Muscle of leg (tissue), 11 donors: Measurements from ENCODE around the gene WDR45. TPM values are rescaled to one million over a fixed set of nuclear protein-coding genes. Genes with fewer than 3 reads are reported as not detected.

ENCODE experiments used
- DNase-seq: peaks from one replicate; pipeline ENCODE4 v3.0.0; 2013
- H3K27ac ChIP-seq: one replicate; pipeline ENCODE4 v1.5.1; 2013; ENCODE audit warnings: mild to moderate bottlenecking, low read length, control low read depth
- H3K27me3 ChIP-seq: one replicate; pipeline ENCODE4 v1.6.1; 2013; ENCODE audit warnings: low read length; ENCODE audit not compliant: control insufficient read depth, insufficient read depth
- H3K36me3 ChIP-seq: one replicate; pipeline ENCODE4 v1.6.1; 2013; ENCODE audit warnings: low read length; ENCODE audit not compliant: control insufficient read depth, insufficient read depth
- H3K4me1 ChIP-seq: one replicate; pipeline ENCODE4 v1.6.1; 2013; ENCODE audit warnings: low read length; ENCODE audit not compliant: control insufficient read depth, insufficient read depth
- H3K4me3 ChIP-seq: one replicate; pipeline ENCODE4 v1.5.1; 2013; ENCODE audit warnings: low read length, control low read depth
- H3K9me3 ChIP-seq: replicated peaks from 2 replicates; pipeline ENCODE4 v1.6.1; 2013; ENCODE audit warnings: low read depth, low read length; ENCODE audit not compliant: control insufficient read depth
- WGBS: methylation state at CpG from one replicate; pipeline ENCODE4 v1.1.5; 2013; ENCODE audit warnings: missing lambda C conversion rate; ENCODE audit not compliant: insufficient coverage; 5-methylcytosine and 5-hydroxymethylcytosine counted together
- polyA plus RNA-seq, 8 donors: library from polyadenylated mRNA; unstranded; fragments of 120-200 nt; gene quantifications; one replicate each; pipeline versions ENCODE4 v1.2.1 to v1.2.3, GENCODE V29; 2013; ENCODE audit warnings: inconsistent platforms in 1 of 8, low replicate concordance in 1 of 8; ENCODE audit not compliant: insufficient read length in 8 of 8, insufficient read depth in 1 of 8
- total RNA-seq: library from RNA; stranded (reverse); fragments of 120-200 nt; gene quantifications from one replicate; pipeline ENCODE4 v1.2.4, GENCODE V29; 2013

The WDR45 gene
- total and polyA plus RNA-seq, 9 donors, result 25.5 to 39.1 (median 36.5) TPM

GRCh38 chrX:49110417-49110816 is 30.7 kb upstream of the WDR45 start:
- Histone ChIP-seq H3K4me3 (no peak overlapping the region), H3K27me3 (no peaks in the 10 kb centered on the region), H3K36me3 (peaks cover 30% of the 10 kb centered on the region), H3K27ac (no peak overlapping the region), H3K4me1 (no peaks in the 10 kb centered on the region), H3K9me3 (no peaks in the 10 kb centered on the region)
- no peak for DNase-seq
- 92% methylated on average over 3 of the region's 3 CpGs for WGBS

DNA sequence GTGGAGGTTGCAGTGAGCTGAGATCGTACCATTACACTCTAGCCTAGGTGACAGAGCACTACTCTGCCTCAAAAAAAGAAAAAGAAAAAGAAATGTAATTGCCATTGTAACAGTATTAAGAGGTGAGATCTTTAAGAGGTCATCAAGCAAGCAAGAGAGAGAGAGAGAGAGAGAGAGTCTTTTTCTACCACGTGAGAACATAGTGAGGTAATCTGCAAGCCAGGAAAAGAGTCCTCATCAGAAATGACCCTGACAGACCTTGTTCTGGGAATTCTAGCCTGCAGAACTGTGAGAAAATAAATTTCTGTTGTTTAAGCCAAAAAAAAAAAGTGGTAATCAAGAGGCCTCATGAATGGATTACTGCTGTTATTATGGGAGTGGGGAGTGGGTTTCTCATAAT is 29.0 kb upstream of the WDR45 start:
- no peaks in the 10 kb centered on the region for H3K27me3 ChIP-seq
- H3K27ac ChIP-seq, result no peak overlapping the region
- whole genome bisulfite sequencing, result no CpG with 5 or more reads among the region's 2 CpGs
- no peak overlapping the region for H3K4me3 ChIP-seq
- no peak for DNase-seq
- H3K4me1 ChIP-seq, result no peaks in the 10 kb centered on the region
- H3K36me3 ChIP-seq, result peaks cover 27% of the 10 kb centered on the region
- H3K9me3 ChIP-seq, result no peaks in the 10 kb centered on the region

DNA sequence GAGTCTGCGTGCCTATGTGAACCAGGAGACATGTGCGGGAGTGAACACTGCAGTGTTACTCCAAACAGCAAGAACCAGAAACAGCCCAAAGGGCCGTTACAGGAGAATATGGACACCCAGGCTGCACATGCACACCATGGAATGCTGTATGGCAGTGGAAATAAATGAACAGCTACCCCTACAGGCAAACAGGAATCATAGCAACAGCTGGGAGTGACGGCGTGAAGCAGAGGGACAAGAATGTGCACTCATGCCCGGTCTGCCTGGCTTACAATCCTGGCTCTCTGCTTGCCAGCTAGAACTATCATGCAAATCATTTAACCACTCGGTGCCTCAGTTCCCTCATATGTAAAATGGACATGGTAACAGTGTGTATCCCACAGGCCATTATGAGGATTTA is 27.2 kb upstream of the WDR45 start:
- WGBS, result 48% methylated on average over 5 of the region's 7 CpGs
- Histone ChIP-seq H3K4me1 (no peaks in the 10 kb centered on the region), H3K36me3 (peaks cover 13% of the 10 kb centered on the region), H3K27ac (no peak overlapping the region), H3K4me3 (no peak overlapping the region), H3K27me3 (no peaks in the 10 kb centered on the region), H3K9me3 (no peaks in the 10 kb centered on the region)
- DNase-seq, result peak; percentile 12

DNA sequence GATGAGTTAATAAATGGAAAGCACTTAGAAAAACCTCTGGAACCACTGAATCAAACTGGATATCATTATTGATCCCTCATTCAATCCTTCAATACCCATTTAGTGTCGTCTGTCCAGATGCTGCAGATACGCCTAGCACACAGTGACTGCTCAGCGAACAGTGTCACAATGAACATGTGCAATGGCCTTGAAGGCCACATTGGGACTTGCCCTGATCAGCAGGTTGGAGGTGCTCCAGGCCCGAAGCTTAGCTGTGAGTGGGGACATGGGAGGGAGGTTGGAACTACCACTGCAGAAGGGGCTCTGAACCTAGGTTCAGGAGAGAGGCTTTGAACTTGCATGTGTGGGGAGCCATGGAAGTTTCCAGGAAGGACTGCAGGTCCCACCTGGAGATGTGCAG is 26.6 kb upstream of the WDR45 start:
- Histone ChIP-seq H3K27me3 (no peaks in the 10 kb centered on the region), H3K4me3 (no peak overlapping the region), H3K36me3 (peaks cover 9% of the 10 kb centered on the region), H3K4me1 (no peaks in the 10 kb centered on the region), H3K27ac (no peak overlapping the region), H3K9me3 (no peaks in the 10 kb centered on the region)
- DNase-seq, result no peak
- WGBS, result 92% methylated on average over 4 of the region's 4 CpGs

DNA sequence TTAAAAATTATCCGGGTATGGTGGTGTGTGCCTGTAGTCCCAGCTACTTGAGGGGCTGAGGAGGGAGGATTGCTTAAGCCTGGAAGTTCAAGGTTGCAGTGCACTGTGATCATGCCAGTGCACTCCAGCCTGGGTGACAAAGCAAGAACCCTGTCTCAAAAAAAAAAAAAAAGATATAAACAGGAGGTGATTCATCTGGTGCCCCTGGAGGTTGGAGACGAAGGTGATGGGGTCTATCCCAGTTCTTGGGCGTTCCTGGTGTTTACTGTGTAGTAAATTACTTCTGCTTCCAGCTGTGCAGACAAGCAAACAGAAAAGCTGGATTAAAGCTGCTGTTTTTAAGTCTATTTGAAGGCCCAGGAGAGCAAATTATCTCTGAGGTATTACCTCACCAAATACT is 23.9 kb upstream of the WDR45 start:
- Histone ChIP-seq H3K27ac (no peak overlapping the region), H3K4me1 (no peaks in the 10 kb centered on the region)
- WGBS, result no CpG with 5 or more reads among the region's 3 CpGs

GRCh38 chrX:49102190-49102589 is 22.5 kb upstream of the WDR45 start:
- no peak for DNase-seq
- Histone ChIP-seq H3K9me3 (peaks cover 2% of the 10 kb centered on the region), H3K27ac (no peak overlapping the region), H3K4me3 (no peak overlapping the region), H3K36me3 (no peaks in the 10 kb centered on the region), H3K27me3 (no peaks in the 10 kb centered on the region), H3K4me1 (no peaks in the 10 kb centered on the region)
- WGBS, result 70% methylated on average over 4 of the region's 9 CpGs

More for the DNA sequence above, 23.9 kb upstream of the WDR45 start:
- DNase-seq, result no peak
- H3K4me3 ChIP-seq, result no peak overlapping the region
- H3K36me3 ChIP-seq, result no peaks in the 10 kb centered on the region
- H3K27me3 ChIP-seq, result no peaks in the 10 kb centered on the region
- H3K9me3 ChIP-seq, result no peaks in the 10 kb centered on the region

DNA sequence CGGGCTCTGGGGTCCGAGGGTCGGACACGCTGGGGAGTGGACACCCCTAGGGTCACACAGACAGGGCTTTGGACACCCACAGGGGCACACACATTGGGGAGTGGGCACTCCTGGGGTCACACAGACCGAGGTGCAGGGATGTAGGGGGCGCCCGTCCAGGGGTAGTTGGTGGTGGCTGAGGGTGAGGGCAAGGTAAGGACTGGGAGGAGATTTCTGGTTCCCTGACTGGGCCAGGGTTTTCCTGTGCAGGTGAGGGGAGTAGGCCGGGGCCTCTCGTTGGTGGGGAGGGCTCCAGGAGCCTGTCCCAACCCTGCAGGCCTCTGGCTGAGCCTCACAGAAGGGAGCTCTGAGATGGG is 21.9 kb upstream of the WDR45 start:
- 38% methylated on average over 7 of the region's 9 CpGs for WGBS

DNA sequence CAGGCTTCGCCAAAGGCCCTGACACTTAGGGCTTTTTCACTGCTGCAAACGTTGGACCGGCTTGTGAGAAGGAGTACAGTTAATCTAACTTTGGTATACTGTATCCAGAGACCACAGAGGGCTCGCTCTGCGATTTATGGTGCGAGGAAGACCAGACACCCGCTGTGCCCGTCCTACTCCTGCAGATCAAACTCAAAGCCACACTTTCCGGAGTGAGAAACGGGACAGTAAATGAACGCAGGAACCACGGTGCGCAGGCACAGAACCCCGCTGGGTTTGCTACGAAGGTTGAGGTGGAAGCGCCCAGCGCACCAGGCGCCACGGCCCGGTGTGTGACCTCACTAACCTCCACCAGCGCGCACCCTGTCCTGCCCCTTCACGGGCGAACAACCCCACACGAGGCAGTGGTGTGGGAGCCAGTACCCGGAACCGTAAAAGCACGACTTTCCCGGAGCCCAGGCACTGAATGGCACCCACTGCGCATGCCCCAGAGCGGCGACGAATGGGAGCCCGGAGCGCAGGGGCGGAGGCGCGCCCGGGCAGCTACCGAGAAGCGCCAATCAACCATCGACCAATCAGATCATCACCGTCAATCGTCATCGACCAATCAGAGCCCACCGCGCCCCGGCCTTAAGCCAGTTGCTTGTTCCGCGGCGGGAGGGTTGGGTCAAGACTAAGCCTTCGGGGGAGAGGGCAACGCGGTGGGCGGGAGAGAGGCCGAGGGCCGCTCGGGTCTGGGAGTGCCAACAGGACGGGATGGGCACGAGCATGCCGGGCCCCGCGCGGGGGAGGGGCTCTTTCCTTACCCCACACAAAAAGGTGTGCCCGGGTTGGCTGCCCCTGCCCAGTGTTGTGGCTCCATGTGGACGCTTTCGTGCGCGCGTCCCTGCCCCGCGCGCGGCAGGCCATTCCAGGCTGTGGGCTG is 21.3 kb upstream of the WDR45 start:
- Histone ChIP-seq H3K27ac (peak overlapping the region; percentile 69), H3K4me3 (peak overlapping the region; percentile 63), H3K36me3 (no peaks in the 10 kb centered on the region), H3K27me3 (no peaks in the 10 kb centered on the region), H3K4me1 (no peaks in the 10 kb centered on the region), H3K9me3 (peaks cover 2% of the 10 kb centered on the region)
- WGBS, result 45% methylated on average over 61 of the region's 74 CpGs
- peak; percentile 96 for DNase-seq

More for the DNA sequence above, 21.9 kb upstream of the WDR45 start:
- Histone ChIP-seq H3K27ac (peak overlapping the region; percentile 20), H3K27me3 (no peaks in the 10 kb centered on the region), H3K4me1 (no peaks in the 10 kb centered on the region), H3K36me3 (no peaks in the 10 kb centered on the region), H3K4me3 (peak overlapping the region; percentile 63), H3K9me3 (peaks cover 2% of the 10 kb centered on the region)
- DNase-seq, result no peak

GRCh38 chrX:49096419-49096818 is 16.7 kb upstream of the WDR45 start:
- Histone ChIP-seq H3K9me3 (peaks cover 2% of the 10 kb centered on the region), H3K4me1 (no peaks in the 10 kb centered on the region), H3K27me3 (no peaks in the 10 kb centered on the region), H3K4me3 (no peak overlapping the region), H3K36me3 (no peaks in the 10 kb centered on the region), H3K27ac (no peak overlapping the region)
- 93% methylated on average over 3 of the region's 4 CpGs for WGBS
- DNase-seq, result no peak

DNA sequence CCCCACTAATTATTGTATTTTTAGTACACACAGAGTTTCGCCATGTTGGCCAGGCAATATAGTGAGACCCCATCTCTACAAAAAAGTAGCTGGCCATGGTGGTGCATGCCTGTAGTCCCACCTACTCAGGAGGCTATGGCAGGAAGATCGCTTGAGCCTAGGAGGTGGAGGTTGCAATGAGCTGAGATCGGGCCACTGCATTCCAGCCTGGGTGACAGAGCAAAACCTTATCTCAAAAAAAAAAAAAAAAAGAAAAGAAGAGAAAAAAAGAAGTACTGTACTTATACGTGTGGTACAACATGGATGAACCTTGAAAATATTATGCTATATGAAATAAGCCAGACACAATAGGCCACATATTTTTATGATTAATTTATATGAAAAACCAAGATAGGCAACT is 9.9 kb upstream of the WDR45 start:
- no peaks in the 10 kb centered on the region for H3K36me3 ChIP-seq
- WGBS, result no CpG with 5 or more reads among the region's 4 CpGs
- H3K27me3 ChIP-seq, result no peaks in the 10 kb centered on the region
- no peaks in the 10 kb centered on the region for H3K4me1 ChIP-seq
- H3K27ac ChIP-seq, result no peak overlapping the region
- no peak for DNase-seq
- no peaks in the 10 kb centered on the region for H3K9me3 ChIP-seq
- H3K4me3 ChIP-seq, result no peak overlapping the region
